Kidney glomerular epithelial cell (primary cell): ENCODE data around the gene LRMDA.

Experiments
- DNase-seq: peaks from one replicate; lab custom pipeline; 2025; lab: John Stamatoyannopoulos, UW

Gene LRMDA

GRCh38 chr10:75956624-75957023 lies 525.2 kb downstream of the LRMDA start:
- no peak for DNase-seq

- DNase-seq = no peak
Measured at GRCh38 chr10:75957314-75958120, 526.1 kb downstream of the LRMDA start.

GRCh38 chr10:75959209-75959608 lies 527.8 kb downstream of the LRMDA start:
- peak; percentile 78 for DNase-seq

DNA sequence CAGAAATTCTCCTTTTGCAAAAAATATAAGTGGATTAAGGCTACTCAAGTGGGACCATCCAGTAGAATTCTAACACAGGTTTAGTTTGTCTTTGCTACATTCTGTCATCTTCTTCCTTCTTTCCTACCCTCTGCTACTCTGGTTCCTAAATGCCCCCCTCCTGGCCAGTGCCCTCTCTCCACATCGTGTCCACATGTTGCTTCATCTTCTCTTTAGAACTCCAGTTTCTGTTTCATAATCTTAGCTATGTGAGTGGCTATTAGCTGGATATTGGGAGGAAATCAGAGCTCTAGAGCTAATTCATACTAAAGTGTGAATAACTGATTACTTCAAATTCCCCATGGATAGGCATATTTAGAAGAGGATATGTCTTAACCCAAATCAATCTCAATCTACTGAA lies 528.5 kb downstream of the LRMDA start:
- no peak for DNase-seq

DNA sequence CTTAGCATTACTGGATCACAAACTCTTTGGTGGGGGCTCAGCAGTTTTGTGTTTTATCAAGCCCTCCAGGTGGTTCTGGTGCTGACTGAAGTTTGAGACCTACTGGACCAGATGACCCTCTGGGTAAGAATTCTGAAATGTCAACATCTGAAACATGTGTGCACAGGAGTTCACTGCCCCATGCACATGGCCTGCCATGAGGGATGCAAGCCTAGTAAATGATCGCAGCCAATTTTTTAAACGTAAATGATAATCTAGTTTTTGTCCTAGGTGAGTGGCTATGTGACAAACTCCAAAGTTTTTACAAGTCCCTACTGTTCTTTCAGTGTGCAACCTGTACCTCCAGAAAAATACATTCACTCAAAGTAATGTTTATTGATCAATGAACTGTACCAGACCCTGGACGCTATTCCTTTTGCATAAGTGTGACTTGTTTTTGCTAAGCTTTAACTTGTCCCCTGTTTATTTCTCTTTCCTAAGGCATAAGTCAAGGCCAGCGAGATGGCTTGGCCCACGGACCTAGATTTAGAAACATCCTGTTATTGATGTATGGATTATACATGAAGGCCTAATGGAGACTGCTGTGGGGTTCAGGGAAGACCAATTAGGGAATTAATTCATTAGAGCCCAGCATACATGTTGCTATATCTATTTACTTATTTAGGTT lies 531.1 kb downstream of the LRMDA start:
- DNase-seq = no peak

- no peak for DNase-seq
Measured at GRCh38 chr10:75967491-75967890, 536.1 kb downstream of the LRMDA start.

- DNase-seq = no peak
Measured at GRCh38 chr10:75969031-75969430, 537.6 kb downstream of the LRMDA start.

DNA sequence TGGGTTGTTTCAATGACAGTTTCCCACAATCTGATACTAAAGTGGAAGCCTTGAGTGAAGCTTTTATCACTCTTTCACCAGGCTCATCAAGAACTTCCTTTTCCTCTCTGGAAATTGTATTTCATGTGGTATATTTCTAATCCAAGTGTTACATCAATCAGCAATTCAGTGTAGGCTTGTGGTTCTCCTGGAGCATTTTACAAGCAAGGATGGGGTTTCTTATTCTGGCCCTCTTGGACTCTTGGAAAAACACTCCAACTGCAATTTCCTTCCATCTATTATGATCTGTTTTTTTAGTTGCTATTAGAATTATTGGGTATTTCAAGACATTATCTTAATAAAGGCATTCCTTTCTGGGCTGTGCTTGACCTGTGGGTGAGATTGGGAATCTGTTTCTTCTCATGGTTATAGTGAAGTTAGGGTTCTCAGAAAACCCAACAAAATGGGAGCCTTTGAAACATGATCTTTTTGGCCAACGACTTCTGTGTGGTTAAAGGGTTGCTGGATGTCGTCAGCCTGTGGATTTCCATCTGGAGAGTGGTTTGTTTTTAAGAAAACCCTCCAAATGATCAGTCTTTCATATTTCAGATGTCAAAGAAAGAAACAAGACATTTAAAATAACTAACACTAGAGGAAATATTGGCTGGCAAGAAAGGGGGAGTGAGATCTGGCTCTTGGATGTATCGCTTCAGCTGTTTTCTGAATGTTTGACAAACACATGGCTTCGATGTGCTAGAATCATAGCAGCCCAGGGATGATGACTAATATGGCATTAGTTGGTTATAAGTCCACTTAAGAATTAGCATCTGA lies 540.2 kb downstream of the LRMDA start:
- DNase-seq = no peak

DNA sequence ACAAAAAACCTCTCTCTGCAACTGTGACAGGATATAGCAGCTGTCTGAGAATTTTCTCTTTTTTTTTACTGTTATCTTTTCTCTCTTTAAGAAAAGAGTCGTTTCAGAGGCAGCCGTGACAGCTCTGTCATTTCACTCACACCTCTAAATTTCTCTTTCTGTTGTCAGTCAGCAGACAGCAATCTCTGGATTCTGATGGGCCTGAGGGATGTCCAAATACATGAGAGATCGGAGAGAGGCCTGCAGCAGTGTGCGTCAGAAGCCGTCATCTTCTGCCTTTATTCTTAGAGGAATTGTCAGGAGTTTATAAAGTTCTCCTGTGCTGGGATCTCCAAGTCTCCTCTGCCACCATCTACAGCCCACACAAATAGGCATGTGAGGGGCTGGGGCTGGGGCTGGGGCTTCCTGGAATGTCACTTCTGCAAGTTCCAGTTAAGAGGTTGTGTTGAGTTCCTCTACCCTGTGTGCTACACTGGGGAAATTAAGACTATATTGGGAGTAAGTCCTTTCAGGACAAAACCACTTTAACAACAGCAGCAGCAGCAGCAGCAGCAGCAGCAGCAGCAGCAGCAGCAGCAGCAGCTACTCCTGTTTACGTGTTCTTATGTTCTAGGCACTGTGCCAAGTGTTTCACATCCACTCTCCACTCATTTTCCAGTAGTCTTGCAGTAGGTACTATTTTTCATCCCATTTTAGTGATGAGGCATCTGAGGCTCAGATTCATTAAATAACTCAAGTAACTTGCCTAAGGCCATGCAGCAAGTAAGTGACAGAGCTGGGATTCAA lies 541.3 kb downstream of the LRMDA start:
- no peak for DNase-seq

DNA sequence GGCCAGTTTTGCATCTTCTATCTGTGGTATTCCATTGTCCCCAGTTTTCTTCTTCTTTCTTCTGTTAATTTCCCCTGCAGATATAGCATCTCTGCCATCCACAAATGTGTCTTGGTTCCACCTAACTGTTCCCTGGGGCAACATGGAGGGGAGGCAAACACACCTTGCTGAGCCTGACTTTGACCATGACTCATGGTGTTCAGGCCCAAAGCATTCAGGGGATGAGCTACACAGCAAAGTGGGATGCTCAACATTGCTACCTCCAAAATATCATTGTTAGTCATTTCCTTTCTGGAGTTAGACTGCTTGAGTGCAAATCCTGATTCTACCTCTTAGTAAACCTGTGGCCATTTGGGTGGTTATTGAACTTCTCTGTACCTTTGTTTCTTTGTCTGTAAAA lies 542.7 kb downstream of the LRMDA start:
- DNase-seq = no peak

DNA sequence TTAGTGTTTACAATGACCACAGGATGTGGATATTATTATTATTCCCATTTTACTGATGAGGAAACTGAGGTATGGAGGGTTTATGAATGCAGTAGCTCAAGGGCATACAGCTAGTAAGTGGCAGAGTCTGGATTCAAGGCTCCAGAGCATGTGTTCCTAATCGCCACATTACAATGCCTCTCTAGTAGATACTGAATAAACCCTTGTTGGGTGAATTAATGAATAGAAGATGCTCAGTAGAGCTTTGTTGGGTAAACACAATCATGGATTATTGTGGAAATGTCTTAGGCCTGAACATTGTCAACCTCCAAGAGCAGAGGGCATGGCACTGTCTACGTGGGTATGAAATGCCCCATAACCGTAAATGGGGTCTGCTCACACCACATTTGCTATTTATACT lies 545.3 kb downstream of the LRMDA start:
- DNase-seq = no peak

DNA sequence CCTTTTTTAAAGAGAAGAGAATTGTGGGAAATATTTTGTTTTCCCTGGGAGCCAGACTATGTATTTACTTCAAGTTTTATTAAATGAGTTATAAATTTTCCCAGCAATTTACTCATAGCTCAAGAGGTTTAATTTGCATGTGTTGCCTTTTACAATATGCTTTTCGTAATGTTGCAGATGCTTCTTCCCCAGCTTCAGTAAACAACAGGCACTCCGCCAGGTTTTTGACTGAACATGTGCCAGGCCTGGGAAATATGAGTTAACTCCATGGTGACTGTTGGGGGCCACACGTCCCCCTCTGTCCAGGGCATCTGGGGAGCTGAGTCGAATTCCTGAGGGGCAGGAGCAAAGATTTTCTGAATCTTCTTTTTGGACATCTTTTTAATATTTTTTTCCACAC lies 545.7 kb downstream of the LRMDA start:
- DNase-seq = no peak

- no peak for DNase-seq
Measured at GRCh38 chr10:75978213-75978612, 546.8 kb downstream of the LRMDA start.

GRCh38 chr10:75980419-75981002 lies 549.1 kb downstream of the LRMDA start:
- no peak for DNase-seq

DNA sequence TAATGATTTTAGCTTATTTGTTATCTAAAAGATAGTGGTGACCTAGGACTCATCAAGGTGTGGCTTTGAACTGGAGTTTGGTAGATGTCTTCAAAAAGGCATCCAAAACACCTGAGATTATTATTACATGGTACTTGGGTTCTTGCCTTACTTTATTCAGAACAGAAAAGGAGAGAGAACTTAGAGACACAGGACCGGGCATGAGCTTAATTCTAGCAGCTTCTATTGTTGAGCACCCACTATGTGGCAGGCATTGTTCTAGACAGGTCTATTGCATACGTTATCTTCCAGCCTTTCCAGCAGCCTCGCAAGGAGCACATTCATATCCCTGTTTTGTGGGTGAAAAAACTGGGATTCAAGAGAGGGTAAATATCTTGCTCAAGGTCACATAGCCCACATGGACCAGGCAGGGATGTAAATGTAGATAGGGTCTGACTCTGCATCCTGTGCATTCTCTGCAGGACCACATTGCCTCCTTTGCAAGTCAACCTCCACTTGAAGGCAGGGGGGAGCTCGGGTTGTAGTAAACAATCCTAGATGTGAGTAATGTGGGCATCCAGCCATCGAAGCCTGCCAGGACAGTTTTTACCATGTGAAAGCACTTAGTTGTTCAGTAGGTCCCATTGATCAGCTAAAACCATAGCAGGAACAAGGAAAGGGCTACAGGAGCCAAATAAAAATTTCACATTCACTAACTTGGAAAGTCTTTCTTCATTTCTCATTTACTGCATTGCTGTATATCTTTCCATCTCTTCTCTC lies 551.4 kb downstream of the LRMDA start:
- no peak for DNase-seq

GRCh38 chr10:75984067-75984466 lies 552.6 kb downstream of the LRMDA start:
- DNase-seq = no peak

GRCh38 chr10:75987616-75988015 lies 556.2 kb downstream of the LRMDA start:
- DNase-seq = no peak

GRCh38 chr10:75994357-75995040 lies 563.1 kb downstream of the LRMDA start:
- no peak for DNase-seq

- no peak for DNase-seq
Measured at GRCh38 chr10:75995041-75995430, 563.6 kb downstream of the LRMDA start.

GRCh38 chr10:75995720-75996119 lies 564.3 kb downstream of the LRMDA start:
- no peak for DNase-seq
